BLaER1 (cell line): Measurements from ENCODE around the gene MPP7.

ENCODE experiments used
- H3K27ac ChIP-seq: shearing (Covaris generic); formaldehyde crosslinking; 2 replicates; pipeline ENCODE4 v1.8.1; 2022
- H3K27me3 ChIP-seq: shearing (Covaris generic); formaldehyde crosslinking; 2 replicates; pipeline ENCODE4 v1.8.1; 2022
- H3K36me3 ChIP-seq: shearing (Covaris generic); formaldehyde crosslinking; 2 replicates; pipeline ENCODE4 v1.8.1; 2022
- H3K4me1 ChIP-seq: shearing (Covaris generic); formaldehyde crosslinking; 2 replicates; pipeline ENCODE4 v1.8.1; 2022
- H3K4me2 ChIP-seq: shearing (Covaris generic); formaldehyde crosslinking; 2 replicates; pipeline ENCODE4 v1.8.1; 2022
- H3K4me3 ChIP-seq: shearing (Covaris generic); formaldehyde crosslinking; 2 replicates; pipeline ENCODE4 v1.8.1; 2022
- H3K9ac ChIP-seq: shearing (Covaris generic); formaldehyde crosslinking; 2 replicates; pipeline ENCODE4 v1.8.1; 2022
- H3K9me3 ChIP-seq: shearing (Covaris generic); formaldehyde crosslinking; 2 replicates; pipeline ENCODE4 v1.8.1; 2022
- H4K20me1 ChIP-seq: shearing (Covaris generic); formaldehyde crosslinking; 2 replicates; pipeline ENCODE4 v1.8.1; 2022
- Cebpa-rat ChIP-seq: shearing (Covaris generic); IDR thresholded peaks from 2 replicates; pipeline ENCODE4 v1.8.1; 2022

Gene MPP7

GRCh38 chr10:28279878-28280277 lies 23.0 kb downstream of the MPP7 start:
- H4K20me1 ChIP-seq, result no peaks in the 10 kb centered on the region
- no peaks in the 10 kb centered on the region for H3K27me3 ChIP-seq
- no peak for TF ChIP-seq Cebpa-rat
- peaks cover 62% of the 10 kb centered on the region for H3K4me1 ChIP-seq
- H3K4me3 ChIP-seq, result no peak overlapping the region
- H3K9ac ChIP-seq, result no peak overlapping the region
- H3K36me3 ChIP-seq, result no peaks in the 10 kb centered on the region
- 0 out of 2 replicates have a peak overlapping the region, but pooled peaks have one; percentile 47 for H3K4me2 ChIP-seq
- H3K9me3 ChIP-seq, result no peaks in the 10 kb centered on the region; the same call in 1 of the 2 replicates
- H3K27ac ChIP-seq, result 0 out of 2 replicates have a peak overlapping the region, but pooled peaks have one; percentile 12

GRCh38 chr10:28278842-28279241 lies 24.0 kb downstream of the MPP7 start:
- H3K9me3 ChIP-seq, result no peaks in the 10 kb centered on the region; the same call in 1 of the 2 replicates
- no peaks in the 10 kb centered on the region for H4K20me1 ChIP-seq
- no peak overlapping the region for H3K9ac ChIP-seq
- peak overlapping the region; percentile 30; the same call in 1 of the 2 replicates for H3K27ac ChIP-seq
- H3K4me3 ChIP-seq, result no peak overlapping the region
- no peaks in the 10 kb centered on the region for H3K27me3 ChIP-seq
- H3K4me1 ChIP-seq, result peaks cover 58% of the 10 kb centered on the region
- no peak for TF ChIP-seq Cebpa-rat
- H3K4me2 ChIP-seq, result peak overlapping the region; percentile 47
- no peaks in the 10 kb centered on the region for H3K36me3 ChIP-seq

DNA sequence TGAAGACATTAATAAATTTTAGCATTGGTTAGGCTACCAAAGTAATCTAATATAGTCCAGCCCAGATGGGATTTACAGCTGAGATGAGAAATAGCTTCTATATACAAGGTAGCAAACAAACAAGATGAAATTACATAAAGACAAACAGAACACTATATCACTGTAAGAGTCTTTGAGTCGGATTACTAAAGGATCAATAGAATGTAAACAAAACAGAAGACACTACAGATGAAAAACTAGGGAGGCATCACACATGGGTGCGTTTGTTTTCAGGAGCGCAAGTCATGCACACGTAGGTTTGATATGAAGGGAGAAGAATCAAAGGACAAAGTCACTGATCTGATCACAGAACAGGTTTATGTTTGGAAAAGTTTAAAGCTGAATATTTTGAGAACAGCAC lies 26.5 kb downstream of the MPP7 start:
- Histone ChIP-seq H3K9me3 (no peaks in the 10 kb centered on the region; the same call in 1 of the 2 replicates), H3K4me3 (no peak overlapping the region), H4K20me1 (no peaks in the 10 kb centered on the region), H3K36me3 (no peaks in the 10 kb centered on the region), H3K27me3 (no peaks in the 10 kb centered on the region), H3K27ac (no peak overlapping the region), H3K4me1 (peaks cover 41% of the 10 kb centered on the region), H3K9ac (no peak overlapping the region), H3K4me2 (no peak overlapping the region)
- no peak for TF ChIP-seq Cebpa-rat

DNA sequence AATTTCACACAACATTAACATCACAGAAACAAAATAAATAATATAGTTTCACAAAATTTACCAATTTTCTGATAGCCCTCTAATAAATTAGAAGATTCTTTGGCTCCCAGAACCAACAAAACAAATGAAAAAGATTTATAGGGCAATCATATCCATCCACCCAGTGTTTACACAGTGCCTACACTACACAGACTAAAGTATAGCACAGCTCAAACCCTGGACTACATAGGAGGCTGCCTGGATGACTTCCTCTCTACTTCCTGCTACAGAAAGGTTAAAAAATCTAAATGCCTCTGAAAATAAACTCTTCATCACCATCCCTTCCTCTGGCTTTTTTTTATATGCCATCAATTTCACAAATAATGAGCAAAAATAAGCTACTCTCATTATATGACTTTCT lies 28.4 kb downstream of the MPP7 start:
- H3K4me2 ChIP-seq, result 0 out of 2 replicates have a peak overlapping the region, but pooled peaks have one; percentile 9
- H4K20me1 ChIP-seq, result no peaks in the 10 kb centered on the region
- H3K4me3 ChIP-seq, result no peak overlapping the region
- no peak for TF ChIP-seq Cebpa-rat
- H3K27me3 ChIP-seq, result no peaks in the 10 kb centered on the region
- no peak overlapping the region for H3K27ac ChIP-seq
- H3K9me3 ChIP-seq, result no peaks in the 10 kb centered on the region; the same call in 1 of the 2 replicates
- no peaks in the 10 kb centered on the region for H3K36me3 ChIP-seq
- peaks cover 32% of the 10 kb centered on the region for H3K4me1 ChIP-seq
- no peak overlapping the region for H3K9ac ChIP-seq

GRCh38 chr10:28273343-28273742 lies 29.5 kb downstream of the MPP7 start:
- H3K36me3 ChIP-seq, result no peaks in the 10 kb centered on the region
- H3K4me3 ChIP-seq, result no peak overlapping the region
- no peak overlapping the region for H3K9ac ChIP-seq
- no peaks in the 10 kb centered on the region for H3K27me3 ChIP-seq
- H3K9me3 ChIP-seq, result no peaks in the 10 kb centered on the region
- no peak for TF ChIP-seq Cebpa-rat
- no peaks in the 10 kb centered on the region for H4K20me1 ChIP-seq
- no peak overlapping the region for H3K27ac ChIP-seq
- peaks cover 24% of the 10 kb centered on the region for H3K4me1 ChIP-seq
- H3K4me2 ChIP-seq, result no peak overlapping the region

DNA sequence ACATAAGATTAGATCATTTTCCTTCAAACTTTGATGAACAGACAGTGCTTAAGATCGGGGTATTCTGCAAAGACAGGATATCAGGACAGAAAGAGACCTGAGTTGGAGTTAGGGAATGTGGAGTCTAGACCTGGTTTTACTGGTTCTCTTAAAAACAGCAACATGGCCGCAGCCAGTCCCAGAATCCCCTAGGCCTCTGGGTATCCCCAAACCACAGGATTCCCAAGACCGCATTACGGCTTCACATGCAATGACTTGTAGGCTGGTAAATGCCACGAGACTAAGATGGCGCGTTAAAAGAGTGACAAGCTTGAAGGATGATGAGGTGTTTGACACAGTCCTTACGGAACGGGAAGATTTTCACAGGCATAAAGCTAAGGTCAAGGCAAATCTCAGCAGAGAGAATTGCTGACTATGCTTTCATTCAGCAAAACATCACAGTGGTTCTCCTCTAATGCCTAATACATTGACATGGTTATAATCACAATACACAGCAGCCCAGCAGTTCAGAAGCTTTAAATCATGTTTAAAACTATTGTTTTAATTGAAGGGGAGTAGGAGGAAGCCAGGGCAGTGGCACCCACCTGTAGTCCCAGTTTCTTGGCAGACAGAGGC lies 32.9 kb downstream of the MPP7 start:
- H3K27ac ChIP-seq, result no peak overlapping the region
- no peak for TF ChIP-seq Cebpa-rat
- no peak overlapping the region for H3K4me3 ChIP-seq
- H3K4me1 ChIP-seq, result peaks cover 34% of the 10 kb centered on the region
- no peaks in the 10 kb centered on the region for H4K20me1 ChIP-seq
- no peaks in the 10 kb centered on the region for H3K27me3 ChIP-seq
- no peak overlapping the region for H3K9ac ChIP-seq
- no peaks in the 10 kb centered on the region for H3K36me3 ChIP-seq
- H3K4me2 ChIP-seq, result no peak overlapping the region
- H3K9me3 ChIP-seq, result no peaks in the 10 kb centered on the region

DNA sequence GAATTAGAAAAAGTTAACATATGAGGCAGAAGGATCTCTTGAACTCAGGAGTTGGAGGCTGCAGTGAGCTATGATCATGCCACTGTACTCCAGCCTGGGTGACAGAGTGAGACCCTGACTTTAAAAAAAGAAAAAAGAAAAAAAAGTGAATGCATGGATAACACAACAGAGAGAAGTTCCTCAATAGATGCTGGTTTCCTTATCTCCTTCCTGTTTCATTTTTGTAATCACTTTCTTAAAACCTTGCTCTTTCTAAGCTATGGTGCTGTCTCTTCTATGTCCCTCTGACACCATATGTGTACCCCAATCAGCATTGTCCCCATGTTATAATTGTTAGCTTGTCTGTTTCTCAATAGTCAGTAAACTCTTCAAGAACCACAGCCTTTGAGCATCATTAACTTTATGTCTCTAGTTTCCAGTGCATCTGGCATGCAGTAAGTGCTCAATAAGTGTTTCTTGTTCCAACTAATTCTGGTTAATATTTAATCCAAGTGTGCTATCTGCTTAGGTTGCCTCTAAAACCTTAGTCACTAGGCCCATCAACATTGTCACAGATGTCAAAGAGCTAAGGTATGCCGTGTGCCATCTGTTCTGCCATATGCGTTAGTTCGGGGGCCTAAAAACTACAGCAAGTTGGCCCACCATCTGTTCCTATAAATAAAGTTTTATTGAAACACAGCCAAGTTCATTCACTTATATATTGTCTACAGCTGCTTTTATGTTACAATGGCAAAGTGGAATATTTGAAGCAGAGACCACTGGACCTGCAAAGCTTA lies 36.2 kb downstream of the MPP7 start:
- H3K36me3 ChIP-seq, result no peaks in the 10 kb centered on the region
- no peak overlapping the region for H3K9ac ChIP-seq
- H4K20me1 ChIP-seq, result no peaks in the 10 kb centered on the region
- no peak overlapping the region for H3K27ac ChIP-seq
- peak overlapping the region; percentile 20 for H3K4me2 ChIP-seq
- no peak for TF ChIP-seq Cebpa-rat
- no peak overlapping the region for H3K4me3 ChIP-seq
- H3K4me1 ChIP-seq, result peaks cover 31% of the 10 kb centered on the region
- no peaks in the 10 kb centered on the region for H3K27me3 ChIP-seq
- H3K9me3 ChIP-seq, result no peaks in the 10 kb centered on the region

DNA sequence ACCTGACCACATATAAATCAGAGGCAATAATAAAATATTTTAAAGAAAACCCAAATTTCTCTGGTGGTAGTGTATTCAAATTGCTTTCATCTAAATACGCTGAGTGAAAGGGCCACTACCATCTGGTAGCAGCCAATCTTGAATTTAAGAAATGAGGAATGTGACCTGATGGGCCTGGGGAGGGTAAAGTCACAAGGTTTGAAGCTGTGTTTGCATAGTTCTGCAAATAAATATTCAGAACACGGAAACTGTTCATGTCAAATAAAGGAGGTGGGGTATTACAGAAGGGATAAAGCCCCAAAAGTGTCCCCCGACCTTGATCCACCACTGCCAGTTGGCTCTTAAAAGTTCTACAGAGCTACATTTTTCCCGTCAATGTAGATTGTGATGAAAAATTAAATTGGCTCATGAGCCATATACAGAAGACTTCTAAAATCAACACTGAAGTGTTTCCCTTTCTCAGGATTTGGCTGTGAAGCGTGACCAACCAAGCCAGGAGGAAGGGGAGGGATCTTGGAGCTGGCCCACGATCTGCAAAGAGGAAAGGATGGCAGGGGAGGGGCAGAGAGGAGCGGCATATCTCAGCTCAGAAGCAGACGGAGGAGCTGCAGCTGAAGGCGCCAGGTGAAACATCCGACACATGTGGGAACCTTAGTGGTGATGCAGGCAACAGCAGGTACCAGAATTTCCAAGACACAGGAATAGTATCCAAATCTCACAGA lies 39.6 kb downstream of the MPP7 start:
- no peaks in the 10 kb centered on the region for H3K27me3 ChIP-seq
- H3K4me2 ChIP-seq, result no peak overlapping the region
- no peak overlapping the region for H3K9ac ChIP-seq
- H3K27ac ChIP-seq, result no peak overlapping the region
- H3K9me3 ChIP-seq, result no peaks in the 10 kb centered on the region
- no peaks in the 10 kb centered on the region for H3K36me3 ChIP-seq
- no peak for TF ChIP-seq Cebpa-rat
- H3K4me1 ChIP-seq, result peaks cover 32% of the 10 kb centered on the region
- no peak overlapping the region for H3K4me3 ChIP-seq
- H4K20me1 ChIP-seq, result no peaks in the 10 kb centered on the region

DNA sequence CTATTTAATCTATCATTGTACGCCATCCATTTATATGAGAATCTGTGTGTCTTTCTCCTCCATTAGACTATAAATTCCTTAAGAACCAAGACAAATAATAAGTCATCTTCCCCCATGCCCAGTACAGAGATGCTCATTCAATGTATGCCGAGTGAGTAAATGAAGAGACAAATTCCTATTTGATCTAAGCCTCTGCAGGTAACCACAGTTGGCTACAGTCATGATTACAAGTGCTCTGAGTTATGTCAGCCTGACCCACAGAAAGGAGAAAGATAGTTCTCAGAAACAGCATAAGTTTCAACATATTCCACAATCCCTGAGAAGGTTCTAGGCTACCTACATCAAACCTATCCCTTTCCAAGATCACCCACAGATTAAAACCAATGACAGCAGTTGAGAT lies 46.1 kb downstream of the MPP7 start:
- Histone ChIP-seq H3K9me3 (no peaks in the 10 kb centered on the region), H3K36me3 (no peaks in the 10 kb centered on the region), H3K4me3 (no peak overlapping the region), H3K9ac (no peak overlapping the region), H3K4me2 (no peak overlapping the region), H3K4me1 (peaks cover 15% of the 10 kb centered on the region), H3K27me3 (no peaks in the 10 kb centered on the region), H4K20me1 (no peaks in the 10 kb centered on the region), H3K27ac (no peak overlapping the region)
- no peak for TF ChIP-seq Cebpa-rat
